Nephron (organoid): Measurements from ENCODE around the gene ITPRID1.

Experiments used
- H3K27ac Mint-ChIP-seq, 3 experiments: 2 replicates each; pipeline ENCODE4 v1.8.0; 2020; ENCODE audit warnings: mixed read lengths in 3 of 3, mild to moderate bottlenecking in 2 of 3, moderate library complexity in 1 of 3
- H3K27me3 Mint-ChIP-seq: 2 replicates; pipeline ENCODE4 v1.8.0; 2021; ENCODE audit warnings: low read depth, mild to moderate bottlenecking, moderate library complexity, mixed read lengths
- H3K36me3 Mint-ChIP-seq: 2 replicates; pipeline ENCODE4 v1.8.0; 2020; ENCODE audit warnings: low read depth, mixed read lengths
- H3K4me1 Mint-ChIP-seq: 2 replicates; pipeline ENCODE4 v1.8.0; 2020; ENCODE audit warnings: mixed read lengths
- H3K4me3 Mint-ChIP-seq, 3 experiments: 2 replicates each; pipeline ENCODE4 v1.8.0; 2020; ENCODE audit warnings: mild to moderate bottlenecking in 3 of 3, mixed read lengths in 3 of 3, moderate library complexity in 2 of 3
- H3K9me3 Mint-ChIP-seq: 2 replicates; pipeline ENCODE4 v1.8.0; 2020; ENCODE audit warnings: mixed read lengths
- CTCF ChIP-seq, 3 experiments: fragments of 200-600 bp; sonication (generic); IDR thresholded peaks; one replicate each; pipeline ENCODE4 v1.5.0; 2021; ENCODE audit warnings: antibody characterized with exemption in 3 of 3; ENCODE audit not compliant: unreplicated experiment in 3 of 3

ITPRID1 gene

GRCh38 chr7:31663072-31663471 is 149.2 kb downstream of the ITPRID1 start:
- H3K4me3 Mint-ChIP-seq, result no peak overlapping the region
- no peaks in the 10 kb centered on the region for H3K4me1 Mint-ChIP-seq
- H3K36me3 Mint-ChIP-seq, result no peaks in the 10 kb centered on the region
- no peaks in the 10 kb centered on the region for H3K27me3 Mint-ChIP-seq
- TF ChIP-seq CTCF (IDR thresholded peaks at IDR 0.05; ENCODE audit: unreplicated experiment in 3 of 3), result no peak
- H3K9me3 Mint-ChIP-seq, result no peaks in the 10 kb centered on the region
- no peak overlapping the region for H3K27ac Mint-ChIP-seq

GRCh38 chr7:31664890-31665289 is 151.0 kb downstream of the ITPRID1 start:
- H3K4me3 Mint-ChIP-seq, result no peak overlapping the region
- H3K27me3 Mint-ChIP-seq, result no peaks in the 10 kb centered on the region
- H3K4me1 Mint-ChIP-seq, result no peaks in the 10 kb centered on the region
- H3K36me3 Mint-ChIP-seq, result no peaks in the 10 kb centered on the region
- H3K27ac Mint-ChIP-seq, result no peak overlapping the region
- no peaks in the 10 kb centered on the region for H3K9me3 Mint-ChIP-seq
- TF ChIP-seq CTCF (IDR thresholded peaks at IDR 0.05; ENCODE audit: unreplicated experiment in 3 of 3), result no peak

- Mint-ChIP-seq H3K4me1 (no peaks in the 10 kb centered on the region), H3K4me3 (no peak overlapping the region), H3K36me3 (no peaks in the 10 kb centered on the region), H3K27ac (no peak overlapping the region), H3K9me3 (no peaks in the 10 kb centered on the region), H3K27me3 (no peaks in the 10 kb centered on the region)
- TF ChIP-seq CTCF (IDR thresholded peaks at IDR 0.05; ENCODE audit: unreplicated experiment in 3 of 3), result no peak
Measured at GRCh38 chr7:31665546-31665945, 151.7 kb downstream of the ITPRID1 start.

GRCh38 chr7:31669461-31669860 is 155.6 kb downstream of the ITPRID1 start:
- no peak for TF ChIP-seq CTCF (IDR thresholded peaks at IDR 0.05; ENCODE audit: unreplicated experiment in 3 of 3)
- H3K27me3 Mint-ChIP-seq, result no peaks in the 10 kb centered on the region
- H3K27ac Mint-ChIP-seq, result no peak overlapping the region
- H3K4me3 Mint-ChIP-seq, result no peak overlapping the region
- no peaks in the 10 kb centered on the region for H3K36me3 Mint-ChIP-seq
- H3K9me3 Mint-ChIP-seq, result peaks cover 8% of the 10 kb centered on the region
- no peaks in the 10 kb centered on the region for H3K4me1 Mint-ChIP-seq

GRCh38 chr7:31679574-31680305 is 165.8 kb downstream of the ITPRID1 start:
- H3K27me3 Mint-ChIP-seq, result no peaks in the 10 kb centered on the region
- no peaks in the 10 kb centered on the region for H3K4me1 Mint-ChIP-seq
- no peak for TF ChIP-seq CTCF (IDR thresholded peaks at IDR 0.05; ENCODE audit: unreplicated experiment in 3 of 3)
- no peak overlapping the region for H3K27ac Mint-ChIP-seq
- H3K9me3 Mint-ChIP-seq, result no peaks in the 10 kb centered on the region
- no peaks in the 10 kb centered on the region for H3K36me3 Mint-ChIP-seq
- no peak overlapping the region for H3K4me3 Mint-ChIP-seq
